Motor neuron (in vitro differentiated cells): ENCODE measurements around the gene RAB22A. TPM values are rescaled to one million over a fixed set of nuclear protein-coding genes. Genes with fewer than 3 reads are reported as not detected.
A peak's percentile ranks its signal among the peaks of the same experiment; 100 is the strongest.

Experiments used
- ATAC-seq, 8 experiments: fragments of 200-7000 bp; cut with Tn5 transposase; replicated peaks in 6 of 8; 2 replicates each; pipeline ENCODE4 v1.8.0; 2021; ENCODE audit warnings: mild to moderate bottlenecking in 8 of 8, moderate library complexity in 8 of 8
- H3K27ac ChIP-seq, 2 donors: fragments of 250-450 bp; sonication (Bioruptor Pico); 2 replicates each; pipeline ENCODE4 v1.9.0; 2021; ENCODE audit warnings: antibody characterized with exemption in 2 of 2, mild to moderate bottlenecking in 2 of 2, moderate library complexity in 1 of 2
- H3K4me1 ChIP-seq, 2 donors: fragments of 250-450 bp; sonication (Bioruptor Pico); replicated peaks in 1 of 2; 2 replicates each; pipeline ENCODE4 v1.6.1; 2021; ENCODE audit warnings: antibody characterized with exemption in 2 of 2, mild to moderate bottlenecking in 2 of 2, moderate library complexity in 1 of 2
- H3K4me3 ChIP-seq, 5 donors: fragments of 250-450 bp; sonication (Bioruptor Pico); 2 replicates each; pipeline ENCODE4 v1.9.0; 2021; ENCODE audit warnings: antibody characterized with exemption in 5 of 5, mild to moderate bottlenecking in 5 of 5, moderate library complexity in 4 of 5
- WGBS, 10 experiments: fragments of 450-650 bp; shearing (Covaris generic); methylation state at CpG; one replicate each; pipeline ENCODE4 v1.0.0; 2022; 5-methylcytosine and 5-hydroxymethylcytosine counted together
- in situ Hi-C, 9 experiments: fragments of 400-800 bp; cut with MboI; loops; one replicate each; pipeline ENCODE4 v1.15.0; 2021; ENCODE audit warnings: low sequenced_read_pairs in 9 of 9, low pct_unique_long_range_greater_than_20kb in 2 of 9; ENCODE audit not compliant: unreplicated experiment in 9 of 9
- total RNA-seq, 8 experiments: library from RNA; unstranded; fragments of 300-600 nt; gene quantifications; 2 replicates each; pipeline versions ENCODE4 v1.2.3 to v1.2.4, GENCODE V29; 2022

The RAB22A gene
- total RNA-seq, 8 experiments from 2014 or later: 10.8 to 28.4 (median 15.2) TPM

DNA sequence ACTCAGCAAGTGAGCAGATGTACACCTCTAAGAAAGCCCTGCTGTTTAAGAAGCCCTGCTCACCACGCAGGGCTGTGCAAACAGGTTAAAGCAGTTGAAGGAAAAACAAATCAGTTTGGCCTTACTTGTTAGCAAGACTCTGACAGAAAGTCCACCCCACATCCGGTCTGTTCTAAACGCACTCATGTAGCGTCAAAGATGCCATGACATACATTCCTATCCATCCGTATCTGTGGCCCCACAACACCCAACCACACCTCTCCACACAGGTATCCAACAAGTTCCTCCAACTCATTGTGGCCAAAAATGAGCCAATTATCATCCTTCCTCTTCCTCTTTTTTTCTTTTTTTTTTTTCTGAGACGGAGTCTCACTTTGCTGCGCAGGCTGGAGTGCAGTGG lies 22.8 kb upstream of the RAB22A start:
- Histone ChIP-seq H3K4me1 (no peaks in the 10 kb centered on the region), H3K4me3 (no peak overlapping the region), H3K27ac (no peak overlapping the region)
- in situ Hi-C loops: no loop called here
- WGBS, 10 experiments: 86 to 100% (median 91%) methylated on average over 3 to 7 of the region's 7 CpGs; no CpG with 5 or more reads in 4 of the 10 experiments
- ATAC-seq: no peak

DNA sequence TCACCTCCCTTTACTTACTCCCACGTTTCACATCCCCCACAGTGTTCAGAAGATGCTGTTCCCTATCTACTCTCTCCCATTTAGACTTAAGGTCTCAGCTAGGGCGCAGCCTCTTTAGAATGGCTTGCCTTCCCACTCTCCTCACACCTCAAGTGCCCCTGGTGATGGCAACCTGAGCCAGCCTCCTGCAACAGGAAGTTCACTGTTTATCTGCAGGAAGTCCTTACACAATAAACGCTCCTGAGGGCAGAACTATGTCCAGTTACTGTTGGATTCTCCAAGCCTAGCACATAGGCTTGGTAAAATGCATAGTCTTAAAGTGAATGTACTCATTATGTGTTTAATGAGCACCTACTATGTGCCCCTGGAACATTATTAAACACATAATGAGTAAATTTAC lies 21.9 kb upstream of the RAB22A start:
- Histone ChIP-seq H3K27ac (no peak overlapping the region), H3K4me3 (no peak overlapping the region), H3K4me1 (no peaks in the 10 kb centered on the region)
- no peak for ATAC-seq
- in situ Hi-C loops: no loop called here
- 76 to 100% (median 80%) methylated on average over 1 to 3 of the region's 3 CpGs; no CpG with 5 or more reads in 5 of the 10 experiments for WGBS, 10 experiments

DNA sequence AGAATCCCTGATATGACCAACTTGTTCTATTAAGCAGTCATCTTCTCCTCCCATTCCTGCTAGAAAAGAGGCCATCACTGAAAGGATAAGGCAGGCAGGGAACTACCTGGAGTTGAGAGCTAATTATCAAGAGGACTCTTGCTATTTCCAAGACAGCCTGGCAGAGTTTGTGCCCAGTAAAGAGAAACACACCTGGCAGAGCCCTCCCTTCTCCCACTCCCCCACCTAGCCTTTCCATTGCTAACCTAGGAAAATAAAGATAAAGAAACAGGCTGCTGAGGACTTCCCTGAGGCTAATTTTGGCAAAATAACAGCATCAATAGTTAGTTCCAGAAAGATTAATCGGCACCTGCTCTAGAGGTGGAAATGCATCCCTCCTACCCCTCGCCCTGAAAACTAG lies 20.4 kb upstream of the RAB22A start:
- peaks cover 0 to 9% of the 10 kb centered on the region in 2 donors for H3K4me1 ChIP-seq
- no peak overlapping the region for H3K27ac ChIP-seq
- in situ Hi-C loops: no loop called here
- 100% methylated on average over 1 to 2 of the region's 2 CpGs; no CpG with 5 or more reads in 2 of the 10 experiments for WGBS, 10 experiments
- ATAC-seq: no peak
- H3K4me3 ChIP-seq: no peak overlapping the region

DNA sequence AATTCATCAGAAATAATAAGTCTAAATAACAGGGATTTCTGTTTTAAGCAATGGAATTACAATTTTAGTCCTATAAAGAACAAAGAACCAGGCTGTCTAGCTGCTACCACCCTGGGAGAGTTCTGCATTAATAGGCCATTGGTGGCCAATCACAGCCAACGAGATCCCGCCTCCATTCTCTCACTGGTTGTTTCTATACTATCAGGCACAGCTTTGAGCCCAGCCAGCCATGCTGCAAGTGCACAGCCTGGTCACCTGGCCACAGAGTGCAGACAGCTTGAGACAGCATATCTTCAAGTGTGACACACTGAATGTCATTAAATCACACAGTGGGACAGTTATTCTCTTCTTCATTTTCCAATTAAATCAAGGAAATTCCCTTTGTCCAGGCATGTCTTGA lies 16.1 kb upstream of the RAB22A start:
- ATAC-seq: peak; percentile 78 to 100 (median 100)
- in situ Hi-C loops: no loop called here
- WGBS, 10 experiments: 58 to 93% (median 70%) methylated on average over 2 of the region's 2 CpGs; no CpG with 5 or more reads in 7 of the 10 experiments
- Histone ChIP-seq H3K27ac (no peak overlapping the region), H3K4me3 (no peak overlapping the region), H3K4me1 (peaks cover 4 to 35% of the 10 kb centered on the region in 2 donors)

DNA sequence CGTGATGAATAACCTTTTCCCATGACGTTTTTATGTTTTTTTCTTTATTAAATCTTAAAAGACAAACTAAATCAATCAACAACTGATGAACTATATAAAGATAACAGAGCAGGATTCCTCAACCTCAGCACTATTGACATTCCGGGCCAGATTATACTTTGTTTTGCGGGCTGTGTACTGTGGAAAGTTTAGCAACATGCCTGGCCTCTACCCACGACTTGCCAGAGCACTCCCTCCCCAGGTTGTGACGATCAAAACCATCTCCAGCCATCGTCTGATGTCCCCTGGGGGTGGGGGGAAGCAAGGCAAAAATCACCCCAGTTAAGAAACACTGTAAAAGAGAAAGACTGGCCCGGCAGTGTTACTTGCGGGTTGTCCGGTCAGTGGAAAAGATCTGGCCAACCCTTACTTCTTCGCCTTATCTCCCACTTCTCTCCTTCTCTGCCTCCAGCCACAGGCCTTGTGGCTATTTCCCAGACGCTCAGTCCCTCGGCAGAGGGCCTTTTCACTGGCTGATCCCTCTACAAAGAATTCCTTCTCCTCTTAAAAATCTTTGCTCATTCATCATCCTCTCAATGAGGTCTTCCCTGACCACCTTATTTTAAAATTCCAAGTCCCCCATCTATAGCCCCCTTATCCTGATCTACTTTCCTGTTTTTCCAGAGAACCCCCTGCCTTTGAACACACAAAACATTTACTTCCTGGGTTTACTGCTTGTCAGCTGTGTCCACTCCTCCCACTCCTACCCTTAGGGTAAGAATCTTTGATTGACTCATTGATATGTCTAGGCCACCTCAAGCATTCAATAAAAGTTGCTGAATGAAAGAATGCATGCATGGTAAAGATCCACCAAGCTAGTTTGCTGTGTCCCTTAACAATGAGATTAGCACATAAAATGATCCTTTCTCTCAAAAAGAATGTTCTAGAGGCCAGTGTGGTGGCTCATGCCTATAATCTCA lies 14.7 kb upstream of the RAB22A start:
- Histone ChIP-seq H3K4me3 (no peak overlapping the region), H3K4me1 (peaks cover 4 to 37% of the 10 kb centered on the region in 2 donors), H3K27ac (no peak overlapping the region)
- ATAC-seq: peak in 2 of 8 experiments; percentile 21 to 34
- in situ Hi-C loops: no loop called here
- WGBS, 10 experiments: 55 to 91% (median 69%) methylated on average over 1 to 10 of the region's 13 CpGs

DNA sequence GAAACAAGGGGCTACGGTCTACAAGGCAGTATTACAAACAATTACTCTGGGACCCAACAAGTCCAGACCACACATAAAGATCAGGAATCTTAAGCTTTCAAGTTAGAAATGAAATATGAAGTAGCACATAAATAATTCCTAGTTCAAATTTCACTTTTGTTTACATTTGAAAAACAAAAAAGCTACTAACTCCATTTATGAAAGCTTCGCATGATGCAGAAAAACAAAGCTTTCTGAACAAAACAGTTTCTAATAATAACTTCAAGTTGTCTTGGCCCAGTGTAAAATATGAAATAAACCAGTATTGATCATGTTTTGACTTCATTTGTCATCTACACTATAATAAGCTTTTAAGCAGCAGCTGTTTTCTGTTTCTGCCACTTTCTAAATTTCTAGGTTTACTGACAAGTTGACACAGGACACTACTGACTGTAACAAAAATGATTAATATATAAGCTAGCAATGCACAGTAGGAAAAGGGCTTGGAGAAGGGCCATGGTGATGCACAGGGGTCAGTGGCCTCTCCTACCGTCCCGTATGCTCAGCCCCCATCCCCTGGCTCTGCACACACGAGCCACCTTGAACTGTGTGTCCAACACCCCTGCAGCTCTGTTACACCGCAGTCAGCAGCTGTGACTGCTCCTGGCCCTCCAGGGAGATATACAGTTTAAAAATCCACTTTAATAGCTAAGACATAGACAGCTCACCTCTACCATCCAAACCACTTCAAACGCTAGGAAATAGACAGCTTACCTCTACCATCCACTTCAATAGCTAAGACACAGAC lies 13.3 kb upstream of the RAB22A start:
- in situ Hi-C loops: no loop called here
- Histone ChIP-seq H3K4me3 (no peak overlapping the region), H3K4me1 (peaks cover 4 to 37% of the 10 kb centered on the region in 2 donors), H3K27ac (no peak overlapping the region)
- 61 to 100% (median 92%) methylated on average over 1 to 6 of the region's 7 CpGs; no CpG with 5 or more reads in 2 of the 10 experiments for WGBS, 10 experiments
- ATAC-seq: no peak

DNA sequence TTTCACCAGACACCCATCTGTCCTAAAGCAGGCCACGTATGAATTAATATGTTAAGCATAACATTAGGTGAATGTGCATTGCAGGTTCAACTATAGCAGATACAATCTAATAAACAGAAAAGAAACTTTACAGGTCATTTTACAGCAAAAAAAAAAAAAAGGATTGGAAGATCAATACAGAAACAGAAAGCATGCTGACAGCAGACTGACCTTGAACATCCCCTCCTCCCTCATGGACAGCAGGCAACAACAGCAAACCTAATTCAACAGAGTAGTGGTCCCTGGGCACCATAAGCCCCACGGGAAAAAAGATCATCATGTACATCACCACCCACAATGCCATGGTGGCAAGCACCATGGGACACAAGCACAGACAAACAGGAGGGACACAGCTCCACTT lies 12.1 kb upstream of the RAB22A start:
- H3K4me3 ChIP-seq: no peak overlapping the region
- H3K4me1 ChIP-seq: peaks cover 4 to 37% of the 10 kb centered on the region in 2 donors
- WGBS, 10 experiments: 50 to 100% (median 84%) methylated on average over 1 to 2 of the region's 2 CpGs; no CpG with 5 or more reads in 4 of the 10 experiments
- H3K27ac ChIP-seq: peak overlapping the region in 1 of 2 donors; percentile 35
- in situ Hi-C loops: no loop called here
- ATAC-seq: no peak

DNA sequence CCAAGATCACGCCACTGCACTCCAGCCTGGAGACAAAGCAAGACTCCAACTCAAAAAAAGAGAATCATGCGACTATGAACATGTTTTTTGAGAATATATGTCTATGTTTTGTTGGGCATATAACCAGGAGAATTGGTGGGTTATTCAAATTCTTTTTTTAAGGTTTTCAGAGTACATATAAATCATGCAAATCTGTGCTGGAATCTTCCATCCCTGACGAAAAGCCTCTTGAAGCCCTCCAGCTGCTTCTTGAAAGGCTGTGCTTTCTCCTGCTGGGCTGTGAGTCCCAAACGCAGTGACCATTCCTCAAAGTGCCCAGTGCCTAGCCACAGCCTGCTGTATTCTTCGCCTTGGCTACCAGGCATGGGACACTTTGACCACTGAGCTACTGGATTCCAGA lies 9.2 kb upstream of the RAB22A start:
- Histone ChIP-seq H3K4me3 (no peak overlapping the region), H3K4me1 (peaks cover 4 to 20% of the 10 kb centered on the region in 2 donors), H3K27ac (no peak overlapping the region)
- 80 to 100% (median 92%) methylated on average over 1 to 3 of the region's 5 CpGs; no CpG with 5 or more reads in 3 of the 10 experiments for WGBS, 10 experiments
- in situ Hi-C loops: no loop called here
- no peak for ATAC-seq

DNA sequence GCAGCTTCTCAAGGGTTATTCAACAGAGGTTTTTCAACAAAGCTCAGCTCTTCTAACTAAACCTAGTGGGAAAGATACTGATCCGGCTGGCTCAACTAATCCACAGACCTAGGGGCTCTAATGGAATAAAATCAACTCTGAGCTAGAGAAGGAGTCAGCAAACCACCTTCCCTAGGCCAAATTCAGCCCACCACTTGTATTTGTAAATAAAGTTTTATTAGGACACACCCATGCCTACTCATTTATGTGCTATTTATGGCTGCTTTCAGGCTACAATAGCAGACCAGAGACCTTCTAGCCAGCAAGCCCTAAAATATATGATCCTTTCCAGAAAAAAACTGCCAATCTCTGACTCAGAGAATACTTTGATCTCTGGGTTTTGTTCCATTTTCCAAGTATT lies 6.0 kb upstream of the RAB22A start:
- Histone ChIP-seq H3K4me1 (peaks cover under 1% of the 10 kb centered on the region in 2 donors), H3K4me3 (no peak overlapping the region), H3K27ac (no peak overlapping the region)
- in situ Hi-C loops: no loop called here
- 100% methylated on average over 1 of the region's 1 CpG; no CpG with 5 or more reads in 4 of the 10 experiments for WGBS, 10 experiments
- ATAC-seq: no peak

DNA sequence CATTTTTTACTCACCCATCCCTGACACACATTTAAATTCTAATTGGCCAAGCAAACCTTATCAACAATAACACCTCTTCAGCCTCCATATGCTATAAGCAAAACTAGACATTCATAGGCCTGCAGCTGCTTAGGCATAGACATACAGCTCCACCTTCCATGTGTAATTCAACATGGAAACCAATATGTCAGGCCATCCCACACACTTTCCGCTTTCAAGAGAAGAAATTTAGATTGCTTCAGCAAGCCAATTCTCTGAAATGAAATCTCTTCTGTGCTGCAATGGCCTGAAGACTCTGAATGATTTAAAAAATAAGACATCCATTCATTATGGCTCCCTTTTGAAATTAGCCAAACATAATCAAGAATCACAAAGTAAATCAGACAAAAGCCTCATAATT lies 4.5 kb upstream of the RAB22A start:
- Histone ChIP-seq H3K4me1 (peaks cover 0 to 2% of the 10 kb centered on the region in 2 donors), H3K27ac (no peak overlapping the region), H3K4me3 (no peak overlapping the region)
- in situ Hi-C loops: no loop called here
- ATAC-seq: no peak
- 100% methylated on average over 1 of the region's 1 CpG; no CpG with 5 or more reads in 4 of the 10 experiments for WGBS, 10 experiments

DNA sequence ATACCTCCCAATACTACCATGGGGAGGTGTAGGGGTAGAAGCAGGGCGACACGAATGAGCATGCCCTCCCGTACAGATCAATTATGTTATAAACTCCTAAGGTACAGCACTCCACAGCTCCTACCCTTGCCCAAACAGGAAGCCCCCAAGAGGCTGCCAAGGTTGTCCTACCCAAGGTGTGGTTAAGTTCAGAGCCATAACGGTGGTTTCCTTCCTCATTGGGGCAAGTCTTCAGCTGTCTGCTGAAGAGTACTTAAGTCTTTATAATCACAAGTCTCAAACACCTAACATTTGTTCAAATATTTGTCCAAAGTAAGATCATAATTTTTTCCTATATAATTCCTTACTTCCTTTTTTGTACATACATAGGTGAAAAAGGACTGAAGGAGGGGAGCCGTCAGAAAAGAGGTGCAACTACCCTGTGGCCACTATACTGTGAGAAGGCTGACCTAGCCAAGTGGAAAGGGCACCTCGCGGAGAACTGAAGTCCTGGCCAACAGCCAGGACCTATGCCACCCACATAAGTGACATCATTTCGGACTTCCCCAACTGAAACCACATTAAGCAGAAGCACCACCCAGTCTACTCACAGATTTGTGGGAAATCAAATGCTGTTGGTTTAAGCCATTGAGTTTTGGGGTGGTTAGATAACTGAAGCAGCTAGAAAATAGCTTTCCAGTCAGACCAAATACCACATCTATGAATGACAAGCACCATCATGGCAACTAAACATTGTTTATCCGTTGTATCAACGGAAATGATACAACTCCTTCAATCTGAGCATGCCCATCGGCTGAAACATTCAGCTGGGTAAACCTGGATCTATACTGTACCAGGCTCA lies 2.9 kb upstream of the RAB22A start:
- H3K27ac ChIP-seq: no peak overlapping the region
- H3K4me3 ChIP-seq: no peak overlapping the region
- peaks cover 9 to 10% of the 10 kb centered on the region in 2 donors for H3K4me1 ChIP-seq
- WGBS, 10 experiments: 73 to 100% (median 95%) methylated on average over 3 to 8 of the region's 11 CpGs; no CpG with 5 or more reads in 4 of the 10 experiments
- in situ Hi-C loops: no loop called here
- no peak for ATAC-seq

DNA sequence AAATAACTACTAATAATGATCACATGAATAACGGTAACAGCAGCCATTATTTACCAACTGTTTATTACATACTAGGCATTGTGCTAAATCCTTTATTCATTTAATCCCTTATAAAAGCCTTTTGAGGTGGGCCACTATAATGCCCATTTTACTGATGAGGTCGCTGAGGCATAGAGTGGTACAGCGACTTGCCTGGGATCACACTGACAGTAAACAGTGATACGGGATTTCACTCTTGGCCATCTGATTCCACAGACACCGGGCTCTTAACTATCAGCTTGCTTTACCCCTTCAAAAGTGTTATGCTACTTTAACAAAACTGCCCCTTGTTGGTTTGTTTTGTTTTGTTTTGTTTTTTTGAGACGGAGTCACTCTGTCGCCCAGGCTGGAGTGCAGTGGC lies 2.2 kb upstream of the RAB22A start:
- in situ Hi-C loops: no loop called here
- peaks cover 9 to 10% of the 10 kb centered on the region in 2 donors for H3K4me1 ChIP-seq
- WGBS, 10 experiments: 80 to 100% (median 97%) methylated on average over 1 to 5 of the region's 7 CpGs; no CpG with 5 or more reads in 1 of the 10 experiments
- H3K27ac ChIP-seq: no peak overlapping the region
- H3K4me3 ChIP-seq: no peak overlapping the region
- no peak for ATAC-seq
